Body of pancreas (tissue), 4 donors: ENCODE data around the gene RABGEF1. TPM values are rescaled to one million over a fixed set of nuclear protein-coding genes. Genes with fewer than 3 reads are reported as not detected.
A peak's percentile ranks its signal among the peaks of the same experiment; 100 is the strongest.

ENCODE experiments used
- ATAC-seq: fragments of 150-250 bp; one replicate; pipeline ENCODE4 v1.9.1; 2016
- DNase-seq, 4 donors: peaks; one replicate each; pipeline ENCODE4 v3.0.0-alpha.2; 2019
- H3K27ac ChIP-seq, 4 donors: fragments of 200-600 bp; sonication (generic); 1 replicate in 3 of 4; 2 replicates in 1 of 4; pipeline versions ENCODE4 v1.5.1 to v1.6.1; 2016 to 2019; ENCODE audit warnings: mild to moderate bottlenecking in 1 of 4, mixed read lengths in 1 of 4, moderate library complexity in 1 of 4
- H3K27me3 ChIP-seq, 2 donors: fragments of 200-600 bp; sonication (generic); one replicate each; pipeline ENCODE4 v1.6.0; 2016; ENCODE audit warnings: mild to moderate bottlenecking in 1 of 2
- H3K36me3 ChIP-seq, 2 donors: fragments of 200-600 bp; sonication (generic); replicated peaks in 1 of 2; 2 replicates each; pipeline ENCODE4 v1.5.1; 2016; ENCODE audit warnings: low read depth in 2 of 2; ENCODE audit not compliant: insufficient read depth in 1 of 2
- H3K4me1 ChIP-seq: fragments of 200-600 bp; sonication (generic); one replicate; pipeline ENCODE4 v1.6.0; 2016
- H3K4me3 ChIP-seq, 2 donors: fragments of 200-600 bp; sonication (generic); 1 replicate in 1 of 2; 2 replicates in 1 of 2; pipeline ENCODE4 v1.5.1; 2016 to 2019
- H3K9me3 ChIP-seq, 3 donors: fragments of 200-600 bp; sonication (generic); 1 replicate in 2 of 3; 2 replicates in 1 of 3; pipeline ENCODE4 v1.5.1; 2016
- CTCF ChIP-seq, 7 experiments: fragments of 450-650 bp in 4 of 7; fragments of 200-600 bp in 3 of 7; sonication (generic) in 3 of 7; IDR thresholded peaks; one replicate each; pipeline ENCODE4 v1.5.1; 2016 to 2019; ENCODE audit warnings: antibody characterized with exemption in 7 of 7
- POLR2A ChIP-seq, 3 donors: fragments of 450-650 bp; IDR thresholded peaks; one replicate each; pipeline ENCODE4 v1.6.1; 2016; ENCODE audit warnings: antibody characterized with exemption in 3 of 3, mild to moderate bottlenecking in 2 of 3
- WGBS, 2 donors: methylation state at CpG; one replicate each; pipeline ENCODE4 v1.1.5; 2017; 5-methylcytosine and 5-hydroxymethylcytosine counted together
- intact Hi-C: fragments of 100-400 bp; cut with DNase I; formaldehyde crosslinking; loops from one replicate; pipeline ENCODE4 v1.15.1; 2023
- total RNA-seq, 2 donors: library from RNA; depleted of rRNA; stranded (reverse); fragments of >200 nt; gene quantifications; one replicate each; pipeline ENCODE4 v1.1.0, GENCODE V29; 2016

RABGEF1 gene
- total RNA-seq, 2 donors from 2014 or later, result 21.8 to 28.3 TPM

DNA sequence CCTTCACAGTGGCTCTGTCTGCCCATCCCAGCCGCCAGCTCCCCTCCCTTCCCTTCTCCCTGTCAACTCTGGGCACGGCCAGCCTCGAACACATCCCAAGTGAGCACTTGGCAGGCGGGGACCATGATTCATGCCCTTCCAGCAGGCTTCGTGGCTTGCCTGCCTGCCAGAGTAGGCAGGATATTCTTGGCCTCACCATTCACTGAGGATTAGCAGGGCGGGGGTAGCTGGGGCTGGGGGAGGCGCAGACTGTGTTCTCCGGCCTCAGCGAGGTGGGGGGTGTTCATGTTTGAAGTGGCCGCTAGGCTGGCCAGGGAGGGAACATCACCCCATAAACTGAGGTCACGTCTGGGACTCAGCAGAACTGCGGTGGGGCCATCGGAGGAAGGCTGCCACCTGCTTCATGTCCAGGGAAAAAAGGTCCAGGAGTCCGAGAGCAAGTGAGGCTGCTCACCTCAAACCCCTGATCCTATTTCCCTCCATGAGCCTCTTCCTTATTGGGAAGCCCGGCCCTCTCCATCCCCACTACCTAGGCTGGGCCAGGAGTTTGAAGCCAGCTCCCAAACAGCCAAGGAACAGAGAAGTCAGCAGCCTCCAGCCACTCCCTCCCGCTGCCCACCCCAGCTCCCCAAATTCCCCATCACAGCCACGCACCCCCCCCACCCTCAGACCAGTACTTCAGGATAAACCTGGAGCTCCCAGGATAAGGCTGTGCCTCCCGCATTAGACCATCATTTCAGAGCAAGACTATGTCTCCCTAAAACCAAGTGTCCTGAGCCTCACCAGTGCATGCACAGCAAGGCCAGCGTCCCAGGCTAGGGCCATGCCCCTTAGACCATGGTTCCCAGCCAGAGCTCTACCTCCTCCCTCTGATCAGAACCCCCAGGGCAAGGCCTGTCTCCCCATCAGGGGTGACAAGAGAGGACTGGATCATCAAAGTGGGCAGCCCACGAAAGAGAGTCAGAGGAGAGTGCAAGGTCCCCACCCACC is 42.8 kb upstream of the RABGEF1 start:
- intact Hi-C loops, result no loop called here
- Histone ChIP-seq H3K4me1 (no peaks in the 10 kb centered on the region), H3K27me3 (no peaks in the 10 kb centered on the region), H3K36me3 (no peaks in the 10 kb centered on the region), H3K9me3 (no peaks in the 10 kb centered on the region), H3K27ac (no peak overlapping the region), H3K4me3 (no peak overlapping the region)
- 58 to 69% methylated on average over 11 to 20 of the region's 20 CpGs for WGBS, 2 donors
- DNase-seq, result no peak
- TF ChIP-seq CTCF (IDR thresholded peaks at IDR 0.05) (no peak), POLR2A (IDR thresholded peaks at IDR 0.05) (no peak)
- ATAC-seq, result no peak

- intact Hi-C loops, result no loop called here
- Histone ChIP-seq H3K27ac (no peak overlapping the region), H3K4me1 (no peaks in the 10 kb centered on the region), H3K36me3 (no peaks in the 10 kb centered on the region), H3K9me3 (no peaks in the 10 kb centered on the region), H3K4me3 (no peak overlapping the region), H3K27me3 (no peaks in the 10 kb centered on the region)
- TF ChIP-seq CTCF (IDR thresholded peaks at IDR 0.05) (no peak), POLR2A (IDR thresholded peaks at IDR 0.05) (no peak)
- 50 to 77% methylated on average over 3 to 10 of the region's 10 CpGs for WGBS, 2 donors
- DNase-seq (no peak), ATAC-seq (no peak)
Observed at GRCh38 chr7:66698652-66699205, 41.8 kb upstream of the RABGEF1 start.

DNA sequence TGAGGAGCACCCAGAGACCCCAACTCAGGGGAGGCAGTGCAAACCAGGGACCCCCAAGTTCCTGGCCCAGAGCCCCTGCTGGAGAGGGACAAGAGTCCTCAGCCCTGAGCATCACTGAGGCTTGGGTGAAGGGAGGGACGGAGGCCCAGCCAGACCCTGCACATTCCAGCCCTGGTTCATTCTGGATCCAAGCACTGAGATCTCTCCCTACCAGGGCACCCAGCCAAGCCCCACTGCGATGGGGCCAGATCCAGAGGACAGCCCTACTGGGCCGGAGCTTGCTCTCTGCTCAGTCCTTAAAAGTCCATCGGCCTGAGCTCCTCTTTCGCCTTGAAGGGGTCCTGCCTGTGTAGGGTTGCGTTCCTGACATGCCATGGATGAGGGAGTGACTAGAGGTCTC is 40.5 kb upstream of the RABGEF1 start:
- Histone ChIP-seq H3K36me3 (no peaks in the 10 kb centered on the region), H3K4me1 (no peaks in the 10 kb centered on the region), H3K9me3 (no peaks in the 10 kb centered on the region), H3K27ac (no peak overlapping the region), H3K27me3 (no peaks in the 10 kb centered on the region), H3K4me3 (no peak overlapping the region)
- DNase-seq, result peak in 1 of 4 donors; percentile 26
- intact Hi-C loops, result no loop called here
- TF ChIP-seq CTCF (IDR thresholded peaks at IDR 0.05), result no peak
- TF ChIP-seq POLR2A (IDR thresholded peaks at IDR 0.05), result no peak
- no peak for ATAC-seq
- 62% methylated on average over 6 of the region's 6 CpGs; no CpG with 5 or more reads in 1 of the 2 donors for WGBS, 2 donors

DNA sequence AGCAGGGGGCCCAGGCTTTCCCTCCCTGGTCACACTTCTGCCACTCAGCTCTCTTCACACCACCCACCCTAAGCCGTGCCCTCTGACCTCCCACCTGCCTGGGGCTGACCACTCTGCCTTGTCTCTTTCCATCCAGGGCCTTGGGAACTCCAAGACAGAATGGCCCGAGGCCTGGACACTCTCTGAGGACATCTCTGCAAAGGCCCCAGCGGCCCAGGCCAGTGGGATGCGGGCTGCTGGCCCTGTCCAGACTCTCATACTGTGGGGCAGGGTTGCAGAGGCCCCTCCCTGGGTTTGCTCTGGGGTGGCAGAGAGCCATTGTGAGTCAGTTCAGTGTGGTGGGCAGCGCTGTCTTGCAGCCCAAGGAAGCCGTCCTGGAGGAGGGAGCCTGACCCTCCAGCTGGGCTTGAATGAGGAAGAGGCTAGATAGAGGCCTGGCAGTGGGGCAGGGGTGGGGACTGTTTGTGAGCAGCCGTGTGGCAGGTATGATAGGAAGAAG is 39.9 kb upstream of the RABGEF1 start:
- Histone ChIP-seq H3K9me3 (no peaks in the 10 kb centered on the region), H3K27ac (no peak overlapping the region), H3K27me3 (no peaks in the 10 kb centered on the region), H3K4me3 (no peak overlapping the region), H3K4me1 (no peaks in the 10 kb centered on the region), H3K36me3 (no peaks in the 10 kb centered on the region)
- TF ChIP-seq CTCF (IDR thresholded peaks at IDR 0.05) (no peak), POLR2A (IDR thresholded peaks at IDR 0.05) (no peak)
- DNase-seq (no peak), ATAC-seq (peak; percentile 9)
- intact Hi-C loops, result no loop called here
- 92 to 97% methylated on average over 5 to 7 of the region's 7 CpGs for WGBS, 2 donors
